Measurements from ENCODE around the gene ITPRIPL2. TPM values are rescaled to one million over a fixed set of nuclear protein-coding genes. Genes with fewer than 3 reads are reported as not detected.

The ITPRIPL2 gene
- total and polyA plus RNA-seq, 3 donors from 2014 or later: 8.5 to 24.6 (median 15.7) TPM

DNA sequence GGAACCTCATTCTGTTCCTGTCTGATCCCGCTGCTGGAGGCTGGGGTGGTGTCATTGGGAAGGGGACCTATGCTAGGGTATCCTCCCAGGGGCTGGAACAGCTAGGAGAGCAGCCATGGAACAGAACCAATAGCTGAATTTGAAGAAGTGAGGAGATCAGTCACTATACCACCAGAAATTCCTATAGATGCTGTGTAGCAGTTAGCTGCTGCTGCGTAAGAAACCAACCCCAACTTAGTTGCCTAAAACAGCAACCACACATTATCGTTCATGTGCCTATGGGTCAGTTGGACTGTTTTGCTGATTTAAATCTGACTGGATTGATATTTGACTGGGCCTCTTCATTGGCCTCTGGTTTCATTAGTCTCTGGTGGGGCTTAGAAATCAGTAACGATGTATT lies 33.9 kb downstream of the ITPRIPL2 start:
- TF ChIP-seq POLR2A (IDR thresholded peaks at IDR 0.05): no peak
- TF ChIP-seq, protein P1, sequence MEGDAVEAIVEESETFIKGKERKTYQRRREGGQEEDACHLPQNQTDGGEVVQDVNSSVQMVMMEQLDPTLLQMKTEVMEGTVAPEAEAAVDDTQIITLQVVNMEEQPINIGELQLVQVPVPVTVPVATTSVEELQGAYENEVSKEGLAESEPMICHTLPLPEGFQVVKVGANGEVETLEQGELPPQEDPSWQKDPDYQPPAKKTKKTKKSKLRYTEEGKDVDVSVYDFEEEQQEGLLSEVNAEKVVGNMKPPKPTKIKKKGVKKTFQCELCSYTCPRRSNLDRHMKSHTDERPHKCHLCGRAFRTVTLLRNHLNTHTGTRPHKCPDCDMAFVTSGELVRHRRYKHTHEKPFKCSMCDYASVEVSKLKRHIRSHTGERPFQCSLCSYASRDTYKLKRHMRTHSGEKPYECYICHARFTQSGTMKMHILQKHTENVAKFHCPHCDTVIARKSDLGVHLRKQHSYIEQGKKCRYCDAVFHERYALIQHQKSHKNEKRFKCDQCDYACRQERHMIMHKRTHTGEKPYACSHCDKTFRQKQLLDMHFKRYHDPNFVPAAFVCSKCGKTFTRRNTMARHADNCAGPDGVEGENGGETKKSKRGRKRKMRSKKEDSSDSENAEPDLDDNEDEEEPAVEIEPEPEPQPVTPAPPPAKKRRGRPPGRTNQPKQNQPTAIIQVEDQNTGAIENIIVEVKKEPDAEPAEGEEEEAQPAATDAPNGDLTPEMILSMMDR (IDR thresholded peaks at IDR 0.05): no peak
- Histone ChIP-seq H3K27me3 (no peaks in the 10 kb centered on the region), H3K36me3 (ENCODE audit: low read depth, missing control alignments) (no peaks in the 10 kb centered on the region), H3K4me1 (no peaks in the 10 kb centered on the region), H3K27ac (no peak overlapping the region), H3K4me3 (no peak overlapping the region), H3K9me3 (no peaks in the 10 kb centered on the region)
- DNase-seq: no peak
- 97 to 99% methylated on average over 4 of the region's 4 CpGs for WGBS, 2 donors
- intact Hi-C loops (cut with DNase I; ENCODE audit: low total_unique reads): no loop called here

DNA sequence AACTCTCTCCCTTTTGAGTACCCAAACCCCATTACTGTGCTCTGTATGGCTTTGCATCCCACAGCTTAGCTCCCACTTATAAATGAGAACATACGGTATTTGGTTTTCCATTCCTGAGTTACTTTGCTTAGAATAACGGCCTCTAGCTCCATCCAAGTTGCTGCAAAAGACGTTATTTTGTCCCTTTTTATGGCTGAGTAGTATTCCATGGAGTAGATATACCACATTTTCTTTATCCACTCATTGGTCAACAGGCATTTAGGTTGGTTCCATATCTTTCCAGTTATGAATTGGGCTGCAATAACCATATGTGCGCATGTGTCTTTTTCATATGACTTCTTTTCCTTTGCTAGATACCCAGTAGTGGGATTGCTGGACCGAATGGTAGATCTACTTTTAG lies 34.4 kb downstream of the ITPRIPL2 start:
- H3K9me3 ChIP-seq: no peaks in the 10 kb centered on the region
- no peak for DNase-seq
- intact Hi-C loops (cut with DNase I; ENCODE audit: low total_unique reads): no loop called here
- no peaks in the 10 kb centered on the region for H3K36me3 ChIP-seq (ENCODE audit: low read depth, missing control alignments)
- H3K27ac ChIP-seq: no peak overlapping the region
- H3K4me3 ChIP-seq: no peak overlapping the region
- TF ChIP-seq, protein P1 (IDR thresholded peaks at IDR 0.05): no peak
- no peak for TF ChIP-seq POLR2A (IDR thresholded peaks at IDR 0.05)
- H3K4me1 ChIP-seq: no peaks in the 10 kb centered on the region
- WGBS, 2 donors: 92 to 95% methylated on average over 5 of the region's 5 CpGs
- H3K27me3 ChIP-seq: no peaks in the 10 kb centered on the region

DNA sequence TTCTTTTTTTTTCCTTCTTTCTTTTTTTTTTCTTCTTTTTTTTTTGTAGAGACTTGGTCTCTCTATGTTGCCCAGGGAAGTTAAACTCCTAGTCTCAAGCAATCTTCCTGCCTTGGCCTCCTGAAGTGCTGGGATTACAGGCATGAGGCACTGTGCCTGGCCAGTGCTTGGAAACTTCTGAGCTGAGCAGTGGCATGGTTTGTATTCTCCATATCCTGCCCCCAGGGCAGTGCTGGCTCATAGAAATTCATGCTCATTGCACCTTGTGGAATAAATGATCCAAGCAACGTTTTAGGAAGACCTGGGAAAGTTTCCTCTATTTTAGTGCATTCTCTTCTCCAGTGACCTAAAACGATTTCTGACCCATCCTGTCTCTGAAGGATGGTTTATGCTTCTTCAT lies 37.5 kb downstream of the ITPRIPL2 start:
- H3K27me3 ChIP-seq: no peaks in the 10 kb centered on the region
- 66 to 76% methylated on average over 2 of the region's 2 CpGs for WGBS, 2 donors
- no peaks in the 10 kb centered on the region for H3K9me3 ChIP-seq
- intact Hi-C loops (cut with DNase I; ENCODE audit: low total_unique reads): no loop called here
- no peaks in the 10 kb centered on the region for H3K36me3 ChIP-seq (ENCODE audit: low read depth, missing control alignments)
- no peak overlapping the region for H3K27ac ChIP-seq
- no peak for DNase-seq
- TF ChIP-seq, protein P1 (IDR thresholded peaks at IDR 0.05): no peak
- no peak for TF ChIP-seq POLR2A (IDR thresholded peaks at IDR 0.05)
- no peak overlapping the region for H3K4me3 ChIP-seq
- H3K4me1 ChIP-seq: no peaks in the 10 kb centered on the region

DNA sequence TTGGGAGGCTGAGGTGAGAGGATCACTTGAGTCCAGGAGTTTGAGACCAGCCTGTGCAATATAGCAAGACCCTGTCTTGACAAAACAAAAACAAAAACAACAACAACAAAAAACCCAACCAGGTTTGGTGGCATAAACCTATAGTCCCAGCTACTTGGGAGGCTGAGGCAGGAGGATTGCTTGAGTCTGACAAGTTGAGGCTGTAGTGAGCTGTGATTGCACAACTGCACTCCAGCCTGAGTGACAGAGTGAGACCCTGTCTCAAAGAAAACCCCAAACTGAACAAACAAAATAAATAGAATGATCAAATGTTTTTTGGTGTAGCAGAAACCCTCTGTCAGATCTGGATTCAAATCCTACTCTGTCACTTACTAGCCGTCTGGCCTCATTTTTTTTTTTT lies 38.3 kb downstream of the ITPRIPL2 start:
- intact Hi-C loops (cut with DNase I; ENCODE audit: low total_unique reads): no loop called here
- Histone ChIP-seq H3K4me1 (no peaks in the 10 kb centered on the region), H3K27ac (no peak overlapping the region), H3K9me3 (no peaks in the 10 kb centered on the region), H3K36me3 (ENCODE audit: low read depth, missing control alignments) (no peaks in the 10 kb centered on the region), H3K4me3 (no peak overlapping the region), H3K27me3 (no peaks in the 10 kb centered on the region)
- no peak for DNase-seq
- TF ChIP-seq POLR2A (IDR thresholded peaks at IDR 0.05): no peak
- TF ChIP-seq, protein P1 (IDR thresholded peaks at IDR 0.05): no peak
- 88 to 95% methylated on average over 1 of the region's 1 CpG for WGBS, 2 donors

DNA sequence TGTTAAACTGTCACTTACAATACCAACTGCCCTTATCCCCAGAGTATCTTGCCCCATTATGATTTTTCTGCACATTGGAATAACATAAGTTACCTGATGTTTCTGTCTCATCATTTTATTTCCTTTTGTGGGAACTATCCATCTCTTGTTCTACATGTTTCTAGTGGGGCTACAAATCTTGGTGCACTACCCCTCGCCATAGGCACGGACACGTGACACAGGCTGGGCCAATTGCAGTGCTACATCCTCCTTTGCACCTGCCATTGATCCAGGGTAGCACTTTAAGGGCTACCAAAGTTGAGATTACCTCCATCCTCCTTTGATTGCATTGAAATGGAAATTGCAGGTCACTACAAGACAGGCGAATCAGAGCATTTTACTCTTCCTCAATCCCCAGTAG lies 40.1 kb downstream of the ITPRIPL2 start:
- Histone ChIP-seq H3K4me3 (no peak overlapping the region), H3K27me3 (no peaks in the 10 kb centered on the region), H3K9me3 (no peaks in the 10 kb centered on the region), H3K4me1 (no peaks in the 10 kb centered on the region), H3K27ac (no peak overlapping the region), H3K36me3 (ENCODE audit: low read depth, missing control alignments) (no peaks in the 10 kb centered on the region)
- TF ChIP-seq, protein P1 (IDR thresholded peaks at IDR 0.05): no peak
- TF ChIP-seq POLR2A (IDR thresholded peaks at IDR 0.05): no peak
- intact Hi-C loops (cut with DNase I; ENCODE audit: low total_unique reads): no loop called here
- 75 to 84% methylated on average over 4 of the region's 4 CpGs for WGBS, 2 donors
- DNase-seq: no peak

All from testis (tissue), 3 donors.